8988T (cell line): ENCODE data around the gene HCN2.

Source experiments
- DNase-seq: peaks from one replicate; pipeline ENCODE4 v3.0.0; 2011

HCN2 gene

DNA sequence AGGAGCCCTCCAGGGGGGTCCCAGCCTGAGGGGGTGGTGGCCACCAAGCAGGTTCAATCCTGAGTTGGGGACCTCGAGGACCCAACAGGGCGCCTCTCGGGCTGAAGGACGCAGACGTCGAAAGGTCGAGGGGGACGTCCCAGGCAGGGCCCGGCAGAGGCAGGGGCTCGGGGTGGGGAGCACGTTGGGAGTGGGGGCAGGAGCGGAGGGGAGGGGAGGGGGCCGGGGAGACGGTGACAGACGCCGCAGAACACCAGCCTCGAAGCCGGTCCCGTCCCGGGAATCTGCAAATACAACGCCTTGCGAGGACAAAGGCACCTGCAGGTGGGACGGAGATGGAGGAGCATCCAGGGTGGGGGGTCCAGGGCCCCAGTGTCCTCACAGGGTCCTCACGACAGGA is 54.1 kb downstream of the HCN2 start:
- DNase-seq, result no peak

DNA sequence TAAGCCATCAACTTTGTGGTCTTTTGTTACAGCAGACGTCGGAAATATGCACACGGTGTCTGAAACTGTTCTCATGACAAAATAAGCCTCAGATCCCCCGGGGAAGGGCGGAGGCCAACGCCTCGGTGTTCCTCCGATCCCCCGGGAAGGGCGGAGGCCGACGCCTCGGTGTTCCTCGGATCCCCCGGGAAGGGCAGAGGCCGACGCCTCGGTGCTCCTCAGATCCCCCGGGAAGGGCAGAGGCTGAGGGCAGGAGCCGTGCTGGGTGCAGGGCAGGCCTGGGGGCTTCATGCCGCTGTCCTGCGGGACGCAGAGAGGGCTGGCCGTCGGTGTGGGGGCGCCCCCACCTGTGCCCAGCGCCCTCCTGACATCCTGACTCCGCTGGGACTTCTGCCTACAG is 54.7 kb downstream of the HCN2 start:
- DNase-seq, result no peak

DNA sequence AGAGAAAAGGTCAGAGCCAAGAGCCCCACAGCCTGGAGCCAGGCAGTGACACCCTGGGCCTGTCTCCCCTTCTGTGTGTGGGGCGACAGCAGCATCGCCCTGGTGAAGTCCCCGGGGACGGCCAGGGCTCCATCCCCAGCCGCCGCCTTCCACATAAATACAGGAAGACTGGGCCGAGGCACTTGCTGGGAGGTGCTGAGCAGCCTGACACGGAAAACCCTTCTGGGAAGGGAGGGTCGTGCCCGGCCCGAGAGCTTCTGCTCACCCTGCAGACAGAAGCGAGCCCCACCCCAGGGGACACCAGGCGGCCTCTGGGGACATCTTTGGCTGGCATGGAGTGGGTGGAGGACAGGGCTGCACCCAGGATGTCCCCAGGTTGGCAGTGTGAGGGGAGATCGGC is 55.1 kb downstream of the HCN2 start:
- DNase-seq, result no peak

DNA sequence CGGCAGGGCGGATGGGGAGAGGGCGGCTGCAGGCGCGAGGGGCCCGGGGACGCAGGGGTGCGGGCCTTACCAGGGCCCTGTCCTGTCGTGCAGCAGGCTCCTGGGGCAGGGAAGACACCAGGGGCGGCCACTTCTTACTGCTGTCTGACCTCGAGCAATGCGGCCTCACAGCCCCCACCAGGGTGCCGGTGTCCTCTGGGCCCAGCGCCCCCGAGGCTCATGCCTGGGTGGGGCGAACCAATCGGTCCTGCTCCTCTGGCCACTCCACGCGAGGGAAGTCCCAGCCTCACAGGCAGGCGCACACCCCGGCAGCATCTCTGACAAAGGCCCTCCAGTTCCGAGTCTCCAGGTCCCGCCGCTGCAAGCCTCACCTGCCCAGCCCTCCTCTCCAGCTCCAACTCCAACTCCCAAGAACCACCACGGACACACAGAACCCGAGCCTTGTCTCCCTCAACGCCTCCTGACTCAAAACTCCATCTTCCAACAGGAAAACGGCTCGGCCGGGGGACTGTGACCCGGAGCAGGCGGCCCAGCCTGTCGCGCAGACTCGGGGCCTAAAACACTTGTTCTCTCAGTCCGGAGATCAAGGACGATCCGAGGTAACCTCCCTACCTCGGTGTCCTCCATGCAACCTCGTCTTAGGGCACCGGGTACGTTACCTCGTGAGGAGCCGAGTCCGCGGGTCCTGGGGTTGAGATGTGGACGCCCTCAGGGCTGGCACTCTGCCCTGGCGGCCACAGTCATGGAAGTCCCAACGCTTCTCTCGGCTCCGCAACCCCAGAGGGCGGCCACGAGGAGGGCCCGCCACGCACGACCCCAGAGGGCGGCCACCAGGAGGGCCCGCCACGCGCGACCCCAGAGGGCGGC is 56.5 kb downstream of the HCN2 start:
- DNase-seq, result no peak

DNA sequence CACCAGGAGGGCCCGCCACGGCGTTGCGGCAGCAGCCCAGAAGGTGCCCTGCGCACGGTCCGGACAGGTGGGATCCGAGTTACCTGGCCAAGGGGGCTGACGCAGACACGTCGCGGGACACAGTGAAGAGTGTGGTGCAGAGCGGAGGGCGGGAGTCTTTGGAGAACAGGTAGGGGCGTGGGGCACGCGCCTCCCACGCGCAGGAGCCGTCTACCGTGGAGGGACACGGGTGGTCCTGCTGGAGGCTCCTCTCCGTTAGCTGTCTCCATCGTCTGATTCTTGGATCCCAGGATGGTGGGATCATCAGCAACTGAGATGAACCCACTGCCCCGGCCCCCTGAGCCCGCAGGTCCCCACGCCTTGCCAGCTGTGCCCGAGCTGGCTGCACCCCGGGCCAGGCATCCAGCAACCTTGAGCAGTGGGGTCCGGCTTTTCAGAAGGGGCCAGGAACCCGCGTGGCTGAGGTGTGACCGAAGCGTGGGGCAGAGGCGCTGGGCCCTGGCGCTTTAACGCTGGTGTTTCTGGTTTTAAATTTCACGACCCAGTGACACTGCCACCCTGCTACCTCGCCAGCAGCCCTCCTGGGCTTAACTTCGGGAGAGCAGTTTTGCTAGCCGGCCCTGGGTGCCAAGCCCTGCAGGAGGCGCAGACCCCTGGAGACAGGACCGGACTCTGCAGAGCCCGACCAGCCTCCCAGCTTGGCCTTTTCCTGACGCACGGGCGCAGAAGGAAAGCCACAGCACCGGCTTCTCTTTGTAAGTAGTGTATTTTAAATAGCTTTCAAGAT is 57.3 kb downstream of the HCN2 start:
- no peak for DNase-seq

DNA sequence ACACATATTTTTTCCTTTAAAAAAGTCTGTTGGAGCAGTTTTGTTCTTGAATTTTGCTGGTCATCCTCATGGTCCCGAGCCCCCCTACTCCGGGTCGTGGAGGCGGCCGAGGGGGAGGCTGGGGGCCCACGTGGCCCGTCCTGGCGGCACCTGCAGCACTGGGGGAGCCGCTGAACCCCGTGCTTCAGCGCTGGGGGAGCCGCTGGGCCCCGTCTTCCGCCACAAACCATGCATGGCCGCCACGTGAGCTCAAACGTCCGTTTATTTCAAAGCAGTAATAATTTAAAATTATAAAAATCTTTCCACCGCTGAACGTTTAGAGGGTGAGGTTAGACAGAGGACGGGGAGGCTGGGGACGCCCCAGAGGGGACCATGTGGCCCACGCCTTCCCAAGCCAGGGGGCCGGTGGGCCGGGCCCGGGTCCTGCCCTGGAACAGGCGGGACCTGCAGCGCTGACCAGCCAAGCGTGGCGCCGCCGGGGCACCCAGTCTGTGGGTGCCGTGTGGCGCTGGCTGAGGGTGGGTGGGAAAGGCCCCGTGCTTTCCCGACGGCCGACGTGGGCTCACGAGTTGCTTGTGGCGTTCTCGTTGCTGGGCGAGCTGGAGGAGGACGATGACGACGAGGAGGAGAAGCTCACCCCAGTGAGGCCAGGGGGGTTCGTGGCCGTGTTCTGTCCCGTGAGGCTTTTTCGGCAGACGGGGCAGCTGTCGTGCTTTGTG is 58.0 kb downstream of the HCN2 start:
- no peak for DNase-seq

DNA sequence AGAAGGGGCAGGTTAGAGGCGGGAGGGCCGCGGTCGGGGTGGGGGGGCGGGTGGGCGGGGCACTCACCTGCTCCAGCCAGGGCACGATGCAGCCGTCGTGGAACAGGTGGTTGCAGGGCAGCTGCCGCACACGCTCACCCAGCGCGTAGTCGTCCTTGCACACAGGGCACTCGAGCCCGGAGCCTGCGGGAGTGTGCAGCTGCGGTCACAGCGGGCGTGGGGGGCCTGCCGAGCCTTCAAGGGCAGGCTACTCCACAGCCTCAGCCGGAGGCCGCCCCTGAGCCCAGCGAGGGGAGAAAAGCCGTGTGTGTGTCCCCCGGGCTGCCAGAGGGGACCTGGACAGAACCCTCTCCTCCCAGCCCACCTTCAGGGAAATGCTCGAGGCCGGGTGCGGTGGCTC is 58.6 kb downstream of the HCN2 start:
- DNase-seq, result no peak

DNA sequence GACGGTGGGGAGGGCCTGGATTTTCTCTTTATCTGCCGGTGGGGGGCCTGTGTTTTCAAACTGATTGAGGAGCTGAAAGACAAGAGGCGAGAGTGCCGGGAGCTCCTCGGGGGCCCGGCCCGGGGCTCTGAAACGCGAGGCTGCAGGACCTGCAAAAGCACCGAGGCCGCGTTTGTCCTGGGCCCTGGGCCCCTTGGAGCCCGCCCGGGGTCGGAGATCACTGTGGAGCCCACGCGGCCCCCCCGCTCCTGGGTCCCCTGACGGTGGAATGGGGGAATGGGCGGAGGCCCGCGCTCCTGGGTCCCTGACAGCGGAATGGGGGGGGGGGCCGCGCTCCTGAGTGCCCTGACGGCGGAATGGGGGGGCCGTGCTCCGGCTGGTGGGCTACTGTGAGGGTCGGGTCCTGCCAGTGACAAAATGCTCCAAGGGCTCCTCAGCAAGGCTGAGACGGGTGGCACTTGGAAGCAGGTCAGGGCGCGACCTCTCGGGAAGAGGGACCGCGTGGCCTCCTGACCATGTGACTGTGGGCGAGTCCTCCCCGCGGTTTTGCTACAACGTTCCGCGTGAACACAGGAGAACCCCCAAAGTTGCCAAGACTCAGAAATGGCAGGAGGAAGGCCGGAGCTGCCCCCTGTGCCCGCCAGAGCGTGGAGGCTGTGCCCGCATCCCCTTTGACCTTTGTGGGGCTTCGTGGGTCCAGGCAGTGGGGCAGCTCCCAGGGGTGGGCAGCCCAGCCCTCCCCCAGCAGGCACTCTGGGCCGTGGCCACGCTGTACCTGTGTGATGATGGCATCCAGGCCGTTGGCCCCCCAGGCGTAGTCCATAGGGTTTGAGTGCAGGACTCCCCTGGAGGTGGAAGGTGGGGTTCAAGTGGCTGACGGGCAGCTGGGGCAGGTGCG is 59.5 kb downstream of the HCN2 start:
- DNase-seq, result no peak

DNA sequence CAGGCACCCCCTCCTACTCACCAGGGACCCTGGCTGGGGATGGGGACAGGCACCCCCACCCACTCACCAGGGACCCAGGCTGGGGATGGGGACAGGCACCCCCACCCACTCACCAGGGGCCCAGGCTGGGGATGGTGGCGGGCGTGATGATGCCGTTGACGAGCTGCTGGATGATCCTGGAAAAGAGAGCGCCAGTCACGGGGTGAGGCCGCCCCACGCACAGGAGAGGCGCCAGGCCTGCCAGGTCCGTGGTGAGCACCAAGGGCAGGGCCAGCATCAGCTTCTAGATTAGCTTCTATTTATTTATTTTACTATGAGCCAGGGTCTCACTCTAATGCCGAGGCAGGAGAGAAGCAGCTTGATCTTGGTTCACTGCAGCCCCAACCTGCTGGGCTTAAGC is 60.4 kb downstream of the HCN2 start:
- no peak for DNase-seq

DNA sequence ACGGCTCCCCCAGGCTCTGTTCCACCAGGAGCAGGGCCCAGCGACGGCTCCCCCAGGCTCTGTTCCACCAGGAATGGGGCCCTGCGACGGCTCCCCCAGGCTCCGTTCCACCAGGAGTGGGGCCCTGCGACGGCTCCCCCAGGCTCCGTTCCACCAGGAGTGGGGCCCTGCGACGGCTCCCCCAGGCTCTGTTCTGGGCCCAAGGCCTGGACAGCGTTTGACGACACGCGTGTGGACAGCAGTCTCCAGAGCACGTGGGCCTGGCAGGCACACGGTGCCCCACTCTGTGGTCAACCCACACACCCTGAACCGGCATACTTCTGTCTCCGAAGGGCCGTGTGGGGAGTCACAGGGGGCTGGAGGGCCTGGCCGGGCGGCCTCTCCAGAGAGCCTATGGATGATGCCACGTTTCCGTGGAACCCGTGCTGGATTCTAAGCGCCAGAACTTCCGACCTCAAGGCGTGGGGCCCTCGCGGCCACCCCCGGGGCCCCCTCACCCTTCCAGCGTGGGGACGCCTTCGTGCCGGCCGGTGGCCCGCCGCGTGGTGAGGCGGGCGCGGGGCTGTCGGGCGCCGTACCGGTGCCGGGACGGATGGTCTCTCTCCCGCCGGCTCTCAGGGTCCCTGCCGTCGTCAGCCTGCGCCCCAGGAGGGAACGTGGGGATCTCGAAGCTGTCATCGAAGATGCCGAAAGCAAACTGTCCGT is 61.6 kb downstream of the HCN2 start:
- DNase-seq, result no peak

DNA sequence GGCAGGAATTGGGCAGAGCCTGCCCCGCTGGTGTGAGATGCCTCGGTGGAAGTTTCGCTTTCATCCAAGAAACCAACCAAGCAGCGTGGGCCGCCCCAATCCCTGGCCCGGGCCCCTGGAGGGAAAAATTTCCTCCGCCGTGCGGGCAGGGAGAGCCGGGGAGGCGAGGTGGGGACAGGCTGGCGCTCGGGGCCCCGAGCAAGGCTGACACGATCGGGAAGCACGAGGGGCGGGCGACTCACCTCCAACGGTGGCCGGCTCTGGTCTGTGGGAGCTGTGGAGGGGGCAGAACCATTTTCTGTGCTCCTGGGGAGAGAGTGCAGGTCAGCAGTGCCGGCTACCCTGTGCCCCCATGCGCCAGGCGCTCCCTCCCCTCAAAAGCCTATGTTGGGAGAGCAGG is 62.3 kb downstream of the HCN2 start:
- DNase-seq, result no peak

DNA sequence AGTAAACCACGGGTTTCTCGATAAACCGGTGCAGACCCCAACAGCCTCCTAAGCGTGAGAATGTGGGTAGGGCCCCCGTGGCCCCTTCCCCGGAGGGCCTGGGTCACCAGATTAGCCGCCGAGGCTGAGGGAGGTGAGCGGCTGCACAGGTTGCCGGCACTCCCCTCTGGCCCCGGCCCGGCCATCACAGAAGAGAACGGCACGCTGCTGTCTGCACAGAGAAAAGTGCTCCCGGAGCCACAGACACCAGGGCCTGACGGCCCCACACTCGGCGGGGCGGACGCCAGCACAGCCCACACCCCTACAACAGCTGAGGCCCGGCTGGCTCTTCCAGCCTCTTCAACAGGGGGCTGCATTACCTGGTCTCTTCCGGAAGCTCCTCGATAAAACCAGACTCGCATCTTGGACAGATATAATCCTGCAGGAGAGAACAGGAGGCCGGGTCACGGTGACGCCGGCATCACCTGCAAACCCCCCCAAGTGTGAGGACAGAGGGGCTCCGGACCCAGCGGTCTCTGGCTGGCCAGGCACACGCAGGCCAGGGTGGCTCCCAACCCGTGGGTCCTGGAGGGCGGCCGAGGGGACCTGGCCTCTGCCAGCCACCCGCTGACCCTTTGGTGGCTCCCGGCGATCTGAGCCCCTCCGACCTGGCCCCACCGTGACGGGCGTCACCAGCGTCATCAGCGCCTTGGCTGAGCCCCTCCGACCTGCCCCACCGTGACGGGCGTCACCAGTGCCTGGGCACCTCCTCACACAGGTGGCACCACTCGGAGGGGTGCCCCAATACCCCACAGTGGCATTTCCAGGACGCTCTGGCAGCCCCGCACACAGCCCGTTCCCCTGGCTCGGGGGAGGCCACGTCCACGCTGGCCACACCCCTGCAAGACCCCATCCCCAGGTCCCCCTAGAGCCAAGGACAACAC is 63.0 kb downstream of the HCN2 start:
- no peak for DNase-seq

DNA sequence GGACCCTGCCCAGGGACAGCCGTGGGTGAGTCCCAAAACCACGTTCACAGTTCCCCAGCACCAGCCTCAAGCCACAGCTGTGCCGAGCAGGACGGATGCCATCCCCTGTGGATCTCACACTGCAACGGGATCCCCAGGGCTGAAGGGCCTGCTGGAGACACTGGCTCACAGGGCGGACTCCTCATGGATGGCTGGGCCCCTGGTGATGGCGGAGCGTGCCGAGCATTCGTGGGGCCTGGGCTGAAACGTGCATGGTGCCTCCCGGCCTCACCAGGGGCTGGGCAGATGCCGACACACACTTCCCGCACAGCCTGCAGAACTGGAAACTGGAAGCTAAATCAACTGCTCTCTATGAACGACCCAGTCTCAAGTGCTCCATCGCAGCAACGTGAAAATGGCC is 63.7 kb downstream of the HCN2 start:
- DNase-seq, result no peak

DNA sequence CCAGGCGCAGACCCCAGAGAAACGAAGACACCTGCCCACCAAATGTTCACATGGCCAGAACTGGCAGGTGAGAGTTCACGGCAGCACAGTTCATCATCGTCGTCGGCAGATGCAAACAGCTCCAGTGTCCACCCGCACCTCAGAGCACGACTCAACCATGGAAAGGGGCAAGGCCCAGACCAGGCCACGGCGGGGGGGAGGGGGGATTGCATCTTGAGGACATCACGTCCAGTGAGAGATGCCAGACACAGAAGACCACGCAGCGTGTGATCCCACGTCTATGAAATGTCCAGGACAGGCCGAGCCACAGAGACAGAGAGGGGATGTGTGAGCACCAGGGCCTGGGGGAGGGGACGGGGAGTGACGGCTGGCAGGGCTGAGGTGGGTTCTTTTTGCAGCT is 66.0 kb downstream of the HCN2 start:
- no peak for DNase-seq

DNA sequence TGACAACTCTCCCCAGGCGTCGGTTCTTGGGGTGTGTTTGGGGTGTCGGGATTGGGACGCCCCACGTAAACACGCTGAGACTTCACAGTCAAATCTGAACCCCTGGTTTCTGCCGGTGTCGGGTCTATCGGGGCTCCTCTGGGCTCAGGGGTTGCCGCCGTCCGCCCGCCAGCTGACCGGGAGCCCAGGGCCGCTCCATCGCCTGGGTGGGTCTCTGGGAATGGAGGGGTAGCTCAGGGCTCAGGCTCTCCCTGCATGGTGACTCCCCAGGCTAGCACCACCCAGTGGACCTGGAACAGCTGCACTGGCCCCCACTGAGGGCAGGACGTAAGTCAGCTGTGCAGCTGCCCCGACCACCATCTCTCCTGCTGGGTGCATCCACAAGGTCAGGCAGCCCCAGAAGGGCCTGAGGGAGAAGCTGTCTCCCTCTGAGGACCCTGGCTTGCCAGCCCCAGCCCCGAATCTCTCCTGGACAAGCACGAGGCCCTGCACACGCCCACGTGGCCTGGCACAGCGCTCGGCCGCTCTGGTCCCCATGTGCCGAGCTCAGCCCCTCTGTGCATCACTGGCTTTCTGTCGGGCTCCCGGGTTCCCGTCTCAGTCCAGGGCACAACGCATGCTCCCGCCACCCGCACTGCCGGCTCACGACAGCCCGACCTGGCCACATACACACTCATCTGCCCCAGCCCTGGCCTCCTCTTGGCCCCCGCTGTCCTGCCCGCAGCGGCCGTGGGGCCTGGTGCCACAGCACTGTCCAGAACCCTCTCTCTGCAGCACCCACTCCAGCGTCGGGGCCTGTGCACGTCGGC is 67.3 kb downstream of the HCN2 start:
- DNase-seq, result no peak

DNA sequence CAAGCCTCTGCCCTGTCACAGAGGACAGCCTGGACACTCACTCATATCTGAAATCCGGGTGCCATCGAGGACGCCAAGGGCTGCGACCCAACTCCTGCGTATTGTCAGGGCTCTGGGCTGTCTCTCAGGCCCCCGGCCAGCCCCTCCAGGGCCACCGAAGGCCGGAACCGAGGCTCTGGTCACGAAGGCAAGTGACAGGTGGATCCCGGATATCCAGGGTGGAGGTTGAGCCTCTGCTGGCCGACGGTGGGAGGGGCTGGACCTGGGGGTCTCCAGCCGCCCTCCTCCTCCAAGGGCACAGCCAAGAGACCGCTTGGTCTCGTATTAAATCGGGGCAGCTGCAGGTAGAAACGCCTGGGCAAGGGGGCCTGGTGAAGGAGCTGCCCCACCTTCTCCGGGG is 67.9 kb downstream of the HCN2 start:
- no peak for DNase-seq

DNA sequence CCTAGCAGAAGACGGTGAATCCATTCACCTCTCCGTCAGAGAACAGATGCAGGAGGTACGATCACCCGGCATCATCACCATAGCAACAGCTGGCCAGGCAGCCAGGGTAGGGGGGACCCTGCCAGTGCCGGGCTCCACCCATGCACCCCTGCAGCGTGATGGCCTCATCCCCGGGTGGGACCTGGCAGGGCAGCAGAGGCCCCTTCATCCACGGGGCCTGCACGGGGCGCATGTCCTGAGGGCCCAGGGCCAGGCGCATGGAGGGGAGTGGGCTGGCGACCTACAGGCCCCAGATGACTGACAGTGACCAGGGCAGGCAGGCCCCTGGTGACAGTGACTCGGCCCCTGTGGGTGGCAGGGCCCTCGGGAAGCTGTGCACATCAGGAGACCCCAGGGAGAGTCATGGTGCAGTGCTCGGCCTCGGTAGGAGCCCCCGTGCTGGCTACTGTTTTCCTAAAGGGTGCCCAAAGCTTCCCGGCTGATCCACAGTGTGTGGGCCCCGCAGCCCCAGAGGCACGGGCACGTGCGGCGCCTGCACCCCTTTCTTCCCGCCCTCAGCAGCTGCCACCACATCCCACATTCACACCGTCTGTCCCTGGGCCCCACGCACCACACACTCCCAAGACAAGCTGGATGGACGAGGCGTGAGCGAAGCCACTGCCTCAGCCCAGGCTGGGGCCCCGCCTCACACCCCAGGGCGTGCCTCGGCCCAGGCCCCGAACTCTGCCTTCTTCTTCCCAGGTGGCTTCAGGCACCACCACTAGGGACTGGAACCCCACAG is 68.6 kb downstream of the HCN2 start:
- DNase-seq, result no peak

DNA sequence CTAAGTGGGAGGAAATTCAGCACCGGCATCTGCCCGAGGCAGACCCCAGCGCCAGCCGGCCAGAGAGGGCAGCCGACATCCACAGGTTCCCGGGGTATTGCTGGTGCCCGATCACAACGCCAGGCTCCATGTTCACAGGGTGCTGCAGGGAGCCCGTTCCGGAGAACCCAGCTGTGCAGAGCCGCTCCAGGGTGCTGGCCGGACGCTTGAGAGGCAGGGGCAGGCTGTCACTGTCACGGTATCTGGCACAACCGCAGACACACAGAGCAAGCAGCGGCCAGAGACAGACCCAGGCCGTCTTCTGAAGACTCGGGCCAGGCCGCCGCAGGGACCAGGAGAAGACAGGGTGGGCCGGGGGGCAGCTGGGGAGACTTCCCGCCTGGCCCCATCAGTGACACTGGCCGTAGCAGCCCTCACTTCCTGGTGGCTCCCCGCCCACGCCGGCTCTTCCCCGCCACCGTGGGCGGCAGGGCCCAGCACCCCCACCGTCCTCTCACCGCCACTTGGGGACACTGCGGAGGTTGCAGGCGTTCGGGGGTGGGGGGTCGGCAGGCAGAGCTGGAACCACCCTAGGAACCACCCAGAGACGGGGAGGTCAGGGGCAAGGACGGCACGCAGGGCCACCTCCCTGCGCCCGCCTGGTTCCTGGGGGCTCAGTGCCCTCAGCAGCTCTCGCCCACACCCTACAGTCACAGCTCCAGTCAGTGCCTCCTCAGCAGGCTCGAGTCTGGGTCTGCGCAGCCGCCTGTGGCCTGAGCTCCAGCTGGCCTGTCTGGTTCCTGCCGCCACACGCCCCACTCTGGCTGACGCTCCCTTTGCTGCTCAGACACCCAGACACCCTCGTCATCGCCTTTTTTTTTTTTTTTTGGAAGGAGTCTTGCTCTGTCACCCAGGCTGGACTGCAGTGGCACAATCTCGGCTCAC is 69.5 kb downstream of the HCN2 start:
- DNase-seq, result no peak
